Non-pigmented ciliary epithelial cell (primary cell): Measurements from ENCODE around the gene HLX.

Experiments
- DNase-seq: peaks from one replicate; pipeline ENCODE4 v3.0.0-alpha.2; 2010; ENCODE audit warnings: low read depth

HLX gene

DNA sequence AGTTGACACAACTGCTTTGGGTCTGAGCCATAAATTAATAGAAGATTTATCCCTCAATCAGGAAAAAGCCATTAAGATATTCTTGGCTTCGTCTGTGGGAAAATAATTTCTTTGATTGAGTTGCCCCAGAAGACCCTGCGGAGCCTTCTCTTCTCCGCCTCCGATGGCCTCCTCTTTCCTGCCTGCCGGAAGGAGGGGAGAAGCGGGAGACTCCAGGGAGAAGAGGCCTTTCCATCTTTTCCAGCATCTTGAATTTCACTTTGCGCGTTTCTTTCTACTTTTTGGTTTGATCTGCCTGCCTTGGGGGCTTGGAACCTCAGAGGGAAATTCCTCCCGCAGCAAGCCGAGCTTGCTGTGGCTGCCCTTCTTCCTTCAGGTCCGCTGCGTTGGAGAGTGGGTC is 16.8 kb downstream of the HLX start:
- no peak for DNase-seq

DNA sequence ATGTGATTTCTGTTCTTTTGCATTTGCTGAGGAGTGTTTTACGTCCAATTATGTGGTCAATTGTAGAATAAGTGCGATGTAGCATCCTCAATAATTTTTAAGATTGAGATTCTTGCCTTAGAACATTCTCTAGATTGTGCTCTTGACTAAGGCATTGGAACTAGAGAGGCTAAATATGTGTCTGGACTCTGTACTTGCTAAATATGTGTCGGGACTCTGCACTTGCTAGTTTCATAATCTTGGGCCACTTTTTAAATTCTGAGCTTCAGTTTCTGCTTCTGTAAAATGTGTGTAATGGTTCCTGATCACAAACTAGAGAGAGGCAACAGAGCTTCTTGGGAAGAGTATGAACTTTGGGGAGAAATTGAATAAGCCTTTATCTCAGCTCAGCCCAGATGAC is 21.6 kb downstream of the HLX start:
- DNase-seq = no peak

DNA sequence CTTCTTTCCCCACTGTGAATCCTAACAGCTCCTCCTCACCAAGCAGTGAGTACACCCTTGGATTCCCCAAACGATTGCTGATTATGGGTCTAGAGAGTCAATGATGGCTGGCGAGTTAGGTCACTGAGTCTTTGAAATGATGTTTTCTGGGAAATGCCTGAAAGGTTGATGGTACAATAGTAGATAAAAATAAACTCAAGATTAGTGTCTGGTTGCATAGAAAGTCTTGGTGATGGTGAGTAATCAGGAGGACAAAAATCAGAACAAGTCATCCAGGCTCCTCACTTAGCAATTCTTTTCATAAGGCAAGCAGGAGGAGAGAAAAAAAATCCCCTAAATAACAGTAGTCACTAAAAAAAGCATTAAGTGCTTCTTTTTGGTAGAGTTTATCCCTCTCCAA is 22.6 kb downstream of the HLX start:
- DNase-seq = no peak

DNA sequence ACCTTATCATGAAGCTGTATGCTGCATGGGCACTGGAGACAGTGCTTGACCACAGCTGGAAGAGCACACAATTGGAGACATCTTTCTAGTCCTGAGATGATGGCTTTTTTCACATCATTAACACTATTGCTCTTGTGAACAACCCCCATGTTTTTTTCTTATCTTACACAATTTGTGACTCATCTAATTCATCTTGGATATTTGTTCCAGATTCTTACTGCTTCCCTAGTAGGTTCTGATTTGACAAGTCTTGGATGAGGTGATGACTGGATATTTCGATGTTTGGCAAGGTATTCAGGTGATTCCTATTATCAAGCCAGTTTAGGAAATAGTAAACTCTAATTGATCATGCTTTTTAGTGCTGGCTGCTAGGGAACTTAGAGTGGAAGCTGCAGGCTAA is 23.7 kb downstream of the HLX start:
- no peak for DNase-seq

DNA sequence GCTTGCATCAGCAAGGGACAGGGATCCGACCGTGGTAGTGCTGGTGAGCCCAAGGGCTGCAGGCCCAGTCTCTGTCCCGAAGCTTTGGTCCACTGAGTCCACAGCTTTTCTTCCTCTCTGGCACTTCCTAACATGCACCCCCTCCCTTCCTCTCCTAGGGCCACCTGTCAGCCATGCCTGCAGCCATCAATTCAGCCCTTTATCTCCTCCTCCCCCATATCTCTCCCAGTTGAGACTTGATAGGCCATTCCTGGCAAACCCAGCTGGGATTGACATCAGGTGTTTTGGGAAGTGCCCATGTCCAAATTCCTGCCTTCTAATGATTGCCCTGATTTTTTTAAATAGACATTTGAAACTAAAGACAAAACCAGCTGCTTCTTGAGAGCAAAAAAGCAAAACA is 25.6 kb downstream of the HLX start:
- DNase-seq = no peak

DNA sequence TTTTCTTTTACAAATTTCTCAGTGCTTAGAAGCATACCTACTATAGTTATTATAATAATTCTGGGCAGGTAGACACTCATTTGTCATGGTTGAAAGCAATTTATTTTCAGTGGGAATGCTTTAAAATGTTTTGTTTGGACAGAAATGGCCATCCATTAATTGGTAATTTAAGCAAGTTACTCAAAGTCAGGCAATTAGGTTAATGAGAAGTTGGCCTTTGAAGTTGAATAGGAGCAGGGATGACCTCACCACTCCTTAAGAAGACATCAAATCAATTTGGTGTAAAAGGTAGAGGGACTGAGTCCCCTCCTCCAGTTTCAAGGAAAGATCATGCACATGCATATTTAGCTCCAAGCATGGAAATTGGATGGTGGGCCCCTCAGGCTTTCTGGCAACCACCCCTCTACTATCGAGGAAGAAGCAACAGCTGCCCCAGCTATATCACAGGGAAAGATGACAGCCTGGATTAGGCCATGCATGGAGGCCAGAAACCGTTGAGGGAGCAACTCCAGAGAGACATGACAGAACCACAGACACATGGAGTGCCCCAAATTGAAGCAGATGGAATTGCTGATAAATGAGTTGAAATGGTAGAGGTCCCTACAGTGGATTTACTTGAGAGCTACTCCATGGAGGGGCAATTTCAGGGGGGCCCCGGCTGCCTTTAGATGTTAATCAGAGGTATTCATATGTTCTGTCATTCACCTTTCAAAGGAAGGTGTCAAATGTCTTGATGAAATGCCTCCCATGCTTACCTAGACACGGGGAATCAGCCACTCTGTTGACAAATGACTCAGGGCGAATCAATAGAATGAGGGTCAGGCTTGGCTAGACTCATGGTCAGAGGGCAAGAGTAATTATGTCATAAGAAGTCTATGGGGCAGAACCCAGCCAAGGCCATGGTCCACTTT is 26.7 kb downstream of the HLX start:
- DNase-seq = no peak

DNA sequence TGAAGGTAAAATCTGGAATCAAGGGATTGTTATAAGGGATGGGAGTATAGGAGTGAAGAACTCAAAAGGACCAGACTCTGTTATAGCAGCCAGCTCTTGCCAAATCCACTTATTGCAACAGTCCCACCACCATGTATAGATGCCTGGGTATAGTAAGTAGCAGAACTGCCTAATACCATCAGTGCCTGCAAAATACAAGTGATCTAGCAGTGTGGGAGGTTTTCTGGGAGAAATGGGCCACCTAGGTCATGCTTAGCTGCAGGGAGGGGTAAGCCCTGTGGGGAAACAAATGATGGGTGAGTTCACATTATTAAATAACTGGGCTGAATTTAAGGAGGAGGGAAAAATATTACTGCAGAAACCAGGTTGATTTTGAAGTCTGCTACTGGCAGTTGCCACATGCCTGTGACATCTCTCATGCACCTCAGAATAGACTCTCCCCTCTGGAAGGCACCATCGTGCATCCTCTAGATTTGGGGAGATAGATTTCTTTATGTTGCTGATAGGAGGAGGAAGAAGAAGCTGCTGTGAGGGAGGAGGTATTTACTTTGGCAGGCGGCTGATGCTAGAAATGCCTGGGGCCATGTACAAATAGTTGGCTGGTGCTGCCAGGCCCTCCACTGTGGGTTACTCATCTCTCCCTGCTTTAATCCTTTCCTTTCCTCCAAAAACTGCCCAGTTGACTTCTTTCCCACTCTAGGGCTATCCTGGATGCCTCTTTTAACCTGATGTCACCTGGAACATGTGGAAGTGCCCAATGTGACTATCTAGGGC is 27.5 kb downstream of the HLX start:
- no peak for DNase-seq

DNA sequence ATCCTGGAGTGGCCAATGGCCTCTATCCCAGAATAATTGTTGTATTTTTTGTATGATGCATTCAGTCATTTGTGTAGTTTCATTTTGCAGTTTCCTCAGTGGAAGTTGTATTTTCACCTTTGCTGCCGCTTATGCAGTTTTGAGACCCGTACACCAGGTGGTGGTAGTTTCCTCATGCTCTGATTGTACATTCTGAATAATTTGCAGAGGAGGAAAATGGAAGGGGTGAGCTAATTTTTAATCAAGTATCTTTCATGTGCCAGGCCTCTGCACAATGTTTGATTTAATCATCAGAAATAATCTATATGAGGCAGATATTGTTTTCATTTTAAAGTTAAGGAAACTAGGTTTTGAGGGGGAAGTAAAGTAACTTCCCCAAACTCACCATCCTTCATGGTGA is 29.5 kb downstream of the HLX start:
- DNase-seq = no peak

DNA sequence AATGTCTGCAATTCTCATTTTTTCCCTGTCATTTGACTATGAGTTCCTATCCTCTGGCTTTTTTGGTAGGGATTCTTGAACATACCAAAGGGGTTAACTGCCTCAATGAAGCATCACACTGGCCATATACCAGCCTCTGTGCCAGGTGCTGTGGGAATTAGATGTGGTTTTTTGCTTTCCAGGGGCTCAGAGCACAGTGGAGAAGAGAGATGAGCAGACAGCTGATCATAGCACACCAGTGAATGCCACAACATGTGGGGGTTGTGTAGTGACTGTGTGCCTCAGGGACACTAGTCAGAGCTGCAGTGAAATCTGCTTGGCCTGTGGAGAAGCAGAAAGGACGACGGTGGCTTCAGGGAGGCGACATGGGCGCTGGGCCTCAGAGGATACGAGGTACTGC is 30.8 kb downstream of the HLX start:
- DNase-seq = no peak

DNA sequence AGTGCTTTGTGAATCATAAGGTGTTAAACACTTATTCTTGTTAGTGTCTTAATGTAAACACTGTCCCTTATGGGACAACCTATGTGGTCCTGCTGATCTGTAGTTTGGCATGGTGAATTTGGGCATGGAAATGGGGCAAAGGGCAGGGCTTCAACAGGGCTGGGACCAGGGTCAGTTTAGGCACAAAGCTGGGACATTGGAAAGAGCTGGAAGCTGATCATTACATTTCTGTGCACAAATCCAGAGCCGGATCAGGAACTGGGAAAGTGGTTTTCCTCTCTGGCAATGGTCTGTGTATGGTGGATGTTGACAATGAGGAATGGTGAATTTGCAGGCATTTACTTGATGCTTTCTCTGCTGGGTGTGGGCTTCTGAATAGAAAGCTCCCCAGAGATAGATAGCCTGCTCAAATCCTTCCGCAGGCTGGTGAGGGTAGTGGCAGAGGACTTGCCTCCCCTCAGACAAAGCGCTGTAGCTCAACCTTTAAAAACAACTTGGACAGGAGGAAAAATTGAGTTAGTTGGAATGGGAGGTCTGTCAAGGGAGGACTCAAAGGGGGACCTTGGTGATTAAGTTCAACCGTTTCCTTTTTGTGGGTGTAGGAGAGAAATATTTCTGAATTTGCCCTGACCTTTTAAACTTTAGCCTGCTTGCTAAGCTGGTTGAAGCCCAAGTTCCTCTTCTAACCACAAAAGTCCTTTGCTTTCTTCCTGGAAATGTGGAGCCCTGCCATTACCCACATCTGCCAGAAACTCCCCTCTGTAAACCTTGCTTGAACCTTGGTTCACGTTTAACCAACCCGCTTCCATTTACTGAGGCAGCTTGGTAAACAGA is 35.3 kb downstream of the HLX start:
- no peak for DNase-seq

DNA sequence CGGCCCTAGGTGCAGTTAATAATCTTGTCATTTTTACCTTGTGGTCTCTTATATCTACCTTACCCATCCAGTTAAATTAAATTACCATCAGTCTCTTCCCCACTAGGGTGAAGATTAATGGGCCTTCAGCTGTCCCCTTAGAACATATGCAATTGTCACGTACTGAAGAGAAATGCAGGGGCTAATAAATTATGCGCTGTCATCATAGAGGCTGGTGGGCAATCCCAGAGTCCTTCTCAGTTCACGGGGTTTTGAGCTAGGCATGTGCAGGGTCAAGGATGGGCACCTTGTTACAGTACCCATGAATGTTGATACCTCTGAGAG is 35.8 kb downstream of the HLX start:
- DNase-seq = no peak

DNA sequence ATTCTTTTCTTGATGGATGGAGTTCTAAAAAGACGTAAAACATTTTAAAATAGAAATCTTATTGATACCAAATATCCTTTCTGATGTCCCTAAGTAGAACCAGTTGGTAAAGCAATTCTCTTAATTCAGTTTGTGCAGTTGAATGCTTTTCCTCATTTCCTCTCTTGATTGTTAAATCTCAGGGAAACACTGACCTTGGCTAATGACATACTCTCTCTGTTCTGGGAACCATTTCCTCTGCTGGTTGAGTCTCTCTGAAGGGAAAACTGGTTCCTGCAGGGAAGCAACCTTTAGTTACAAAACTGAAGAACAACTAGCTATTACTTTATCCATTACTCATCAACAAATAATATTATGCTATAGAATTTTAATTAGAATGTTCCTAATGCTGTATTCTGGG is 36.7 kb downstream of the HLX start:
- DNase-seq = no peak

DNA sequence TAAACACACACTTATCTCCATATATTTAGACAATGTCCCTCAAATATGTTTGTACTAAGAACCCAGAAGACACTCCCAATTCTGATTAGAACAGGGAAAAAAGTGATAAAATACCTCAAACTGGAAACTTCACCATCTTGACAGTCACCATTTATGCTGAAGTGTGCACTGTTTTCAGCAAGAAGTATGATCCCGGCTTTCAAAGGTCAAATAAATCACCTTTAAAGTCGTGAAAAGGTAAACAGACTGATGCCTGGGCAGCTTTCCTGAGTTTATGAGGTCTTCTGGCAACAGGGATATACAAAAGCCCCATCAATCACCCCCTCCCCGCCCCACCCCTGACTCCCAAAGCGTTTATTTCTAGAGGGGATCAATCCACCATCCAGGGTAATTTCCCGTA is 37.9 kb downstream of the HLX start:
- DNase-seq = no peak

DNA sequence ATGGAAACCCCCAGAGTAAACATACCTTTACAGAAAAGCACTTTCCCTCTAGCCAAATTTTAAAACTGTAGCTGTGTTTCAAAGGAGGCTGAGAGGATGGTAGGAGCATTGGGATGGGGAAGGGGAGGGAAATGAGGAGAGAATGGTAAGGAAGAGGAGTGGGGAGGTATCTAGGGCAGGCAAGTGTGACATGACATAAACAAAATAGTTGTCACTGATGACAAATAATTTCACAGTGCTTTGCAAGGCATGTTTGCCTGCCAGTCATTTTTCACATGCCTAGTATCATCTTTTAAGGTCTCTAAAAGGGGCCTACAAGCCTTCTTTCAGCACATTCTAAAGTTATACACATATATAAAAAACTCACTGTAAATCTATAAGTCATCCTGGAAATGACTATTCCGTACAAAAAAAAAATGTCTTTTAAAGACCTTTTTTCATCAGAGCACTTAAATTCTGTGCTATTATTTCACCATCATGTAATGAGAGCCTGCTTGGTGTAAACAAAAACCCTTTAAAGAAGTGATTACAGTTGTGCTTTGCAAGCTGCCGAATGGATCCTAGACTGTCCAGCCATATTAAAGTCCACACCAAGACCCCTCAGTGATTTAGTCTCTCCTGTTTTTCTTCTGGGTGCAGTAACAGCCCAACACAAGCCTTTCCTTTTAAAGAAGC is 38.4 kb downstream of the HLX start:
- no peak for DNase-seq

DNA sequence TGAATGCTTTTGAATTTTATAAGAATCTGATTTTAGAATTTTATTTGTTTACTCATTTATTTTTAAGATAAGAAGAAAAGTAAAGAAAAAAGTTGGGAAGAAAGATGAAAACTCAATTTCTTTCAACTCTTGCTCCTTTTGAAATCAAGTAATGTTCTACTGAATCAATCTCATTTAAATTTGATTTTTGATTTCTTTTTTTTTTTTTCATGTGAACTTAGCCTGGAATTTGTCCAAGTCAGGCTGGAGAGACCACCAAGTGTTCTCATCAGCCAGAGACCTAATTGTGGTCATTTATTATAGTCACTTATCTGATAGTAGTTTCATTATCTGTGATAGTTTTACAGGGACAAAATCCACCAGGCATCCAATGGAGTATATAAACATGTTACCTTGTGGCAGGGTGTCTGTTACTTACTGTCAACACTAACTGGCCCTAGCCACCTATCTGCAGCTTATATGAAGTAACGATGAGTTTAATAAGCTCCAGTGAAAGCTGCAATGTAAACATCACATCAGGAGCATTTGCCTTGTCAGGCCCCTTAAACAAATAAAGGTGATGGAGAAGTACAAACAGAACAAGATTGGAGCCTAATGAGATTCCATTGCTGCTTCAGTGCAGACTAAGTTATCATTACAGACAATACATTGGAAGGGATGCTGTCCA is 39.2 kb downstream of the HLX start:
- no peak for DNase-seq

DNA sequence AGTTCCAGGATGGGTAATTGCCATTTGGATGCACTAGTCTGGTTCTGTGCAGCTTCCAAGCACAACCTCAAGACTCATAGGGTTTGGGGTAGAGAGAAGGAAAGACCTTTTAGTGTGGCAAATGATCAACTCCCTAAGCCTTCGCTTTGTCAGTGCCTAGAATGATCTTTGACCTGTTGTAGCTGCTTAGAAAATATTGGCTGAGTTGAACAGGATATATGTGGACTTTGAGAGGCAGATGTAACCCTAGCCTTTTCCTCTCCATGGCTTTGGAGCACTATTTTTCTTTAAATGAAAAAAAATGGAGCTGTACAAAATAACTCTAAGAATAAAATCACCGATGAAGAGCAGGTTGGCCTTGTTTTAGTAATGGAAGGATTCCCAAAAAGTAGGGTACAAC is 41.7 kb downstream of the HLX start:
- no peak for DNase-seq

DNA sequence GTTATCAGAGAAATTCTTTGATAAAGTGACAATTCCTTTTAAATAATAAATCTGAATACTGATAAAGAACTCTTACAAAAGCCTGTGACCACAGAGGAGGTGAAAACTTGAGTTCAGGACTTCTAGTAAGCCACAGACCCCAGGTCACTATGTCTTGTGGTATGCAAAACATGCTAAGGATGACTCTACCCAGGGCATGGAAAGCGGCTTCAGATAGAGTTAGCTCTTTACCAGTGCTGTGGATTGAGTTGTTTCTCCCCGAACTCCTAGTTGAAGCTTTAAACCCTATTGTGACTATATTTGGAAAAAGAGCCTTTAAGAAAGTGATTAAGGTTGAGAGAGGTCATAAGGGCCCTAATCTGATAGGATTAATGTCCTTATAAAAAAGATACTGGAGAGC is 42.3 kb downstream of the HLX start:
- DNase-seq = no peak

DNA sequence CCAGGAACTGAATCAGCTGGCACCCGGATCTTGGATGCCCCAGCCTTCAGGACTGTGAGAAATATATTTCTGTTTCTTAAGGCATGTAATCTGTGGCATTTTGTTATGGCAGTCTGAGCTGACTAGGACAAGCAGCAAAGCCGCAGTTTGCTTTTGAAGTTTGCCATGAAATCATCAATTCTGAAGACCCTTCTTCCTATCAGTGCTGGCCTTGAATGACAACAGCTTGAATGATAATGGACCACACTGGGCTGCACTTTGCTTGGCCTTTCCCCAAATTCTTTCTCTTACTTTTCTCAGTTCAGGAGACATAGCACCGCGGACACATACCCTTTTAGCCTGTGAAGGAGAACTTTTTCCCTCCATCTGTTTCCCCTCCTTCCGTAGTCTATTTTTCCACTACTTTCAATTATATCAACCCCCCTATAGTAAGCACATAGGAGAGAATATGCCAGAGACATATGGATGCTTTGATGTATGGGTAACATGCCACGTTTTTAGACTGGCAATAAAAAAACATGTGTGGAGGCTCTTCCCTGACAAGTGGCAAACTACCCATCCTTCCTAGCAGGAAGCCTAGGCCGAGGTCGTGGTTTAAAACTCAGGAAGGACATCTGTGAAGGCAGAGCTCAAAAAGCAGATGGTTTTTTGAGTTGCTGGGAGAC is 42.9 kb downstream of the HLX start:
- no peak for DNase-seq

DNA sequence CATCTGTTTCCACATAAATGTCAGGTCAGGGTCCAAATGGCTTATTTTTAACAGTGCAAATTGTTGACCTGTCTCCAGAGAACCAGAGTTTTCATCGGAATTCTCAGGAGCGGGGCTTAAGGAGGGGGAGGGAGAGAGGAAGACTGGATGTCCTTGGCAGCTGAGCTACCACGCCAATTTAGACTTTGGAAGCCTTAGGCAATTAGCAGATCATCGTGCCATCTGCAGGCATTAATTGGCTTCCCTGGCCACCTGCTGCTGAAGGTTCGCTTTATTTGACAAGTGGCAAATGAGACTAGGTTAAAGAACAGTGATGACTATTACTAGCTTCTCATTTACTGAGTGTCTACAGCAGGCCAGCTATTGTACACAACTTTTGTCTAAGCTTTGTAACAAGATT is 43.7 kb downstream of the HLX start:
- no peak for DNase-seq

DNA sequence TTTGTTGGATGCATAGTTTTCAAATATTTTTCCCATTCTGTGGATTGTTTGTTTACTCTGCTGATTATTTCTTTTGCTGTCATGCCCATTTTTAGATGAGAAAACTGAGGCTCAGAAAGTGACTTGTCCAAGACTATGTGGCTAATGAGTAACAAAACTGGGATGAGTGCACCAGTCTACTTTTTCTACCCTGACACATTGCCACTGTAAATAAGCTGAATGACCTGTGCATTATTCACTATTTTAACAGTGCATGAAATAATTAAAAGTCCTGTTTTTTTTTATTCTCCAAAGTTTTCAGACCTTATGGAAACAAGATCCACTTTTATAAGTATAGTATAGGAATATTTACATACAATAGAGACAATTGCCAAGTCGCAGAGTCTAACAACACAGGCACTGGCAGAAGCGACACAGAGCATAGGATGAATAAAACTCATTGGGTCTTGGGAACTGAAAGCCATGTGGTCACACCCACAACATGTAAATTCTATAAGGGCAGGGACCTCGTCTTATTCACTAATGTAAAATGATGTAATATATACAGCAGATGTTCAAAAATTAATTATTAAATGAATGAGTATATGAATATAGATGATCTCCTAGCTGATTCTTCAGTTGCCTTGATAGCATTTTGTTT is 45.2 kb downstream of the HLX start:
- no peak for DNase-seq

DNA sequence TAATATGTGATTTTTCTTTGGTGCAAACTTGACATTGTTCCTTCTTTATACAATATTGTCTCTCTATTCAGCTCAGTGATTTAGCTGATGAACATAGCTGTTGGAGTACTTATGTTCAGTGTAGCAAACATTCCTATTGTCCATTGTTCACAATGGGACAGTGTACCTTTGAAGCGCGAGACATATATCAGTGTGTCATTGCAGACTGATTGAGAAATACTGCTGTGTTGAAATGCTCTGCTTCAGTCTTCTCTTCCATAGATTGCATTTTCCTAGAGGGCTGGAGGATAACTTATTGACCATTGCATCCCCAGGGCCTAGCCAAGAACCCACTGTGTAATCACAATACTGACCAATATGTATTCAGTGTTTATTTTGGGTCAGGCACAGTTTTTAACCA is 46.5 kb downstream of the HLX start:
- no peak for DNase-seq
